Stimulated activated CD8-positive, alpha-beta memory T cell treated with anti-CD3 and anti-CD28 coated beads, Interleukin-4, amount 100 ng/mL, for 1 hour (primary cell): ENCODE data around the gene MBNL2.

Experiments
- DNase-seq, 2 donors: peaks; one replicate each; pipeline ENCODE4 v3.0.0-alpha.2; 2020; ENCODE audit warnings: low read depth in 2 of 2, low spot score in 1 of 2

MBNL2 gene

DNA sequence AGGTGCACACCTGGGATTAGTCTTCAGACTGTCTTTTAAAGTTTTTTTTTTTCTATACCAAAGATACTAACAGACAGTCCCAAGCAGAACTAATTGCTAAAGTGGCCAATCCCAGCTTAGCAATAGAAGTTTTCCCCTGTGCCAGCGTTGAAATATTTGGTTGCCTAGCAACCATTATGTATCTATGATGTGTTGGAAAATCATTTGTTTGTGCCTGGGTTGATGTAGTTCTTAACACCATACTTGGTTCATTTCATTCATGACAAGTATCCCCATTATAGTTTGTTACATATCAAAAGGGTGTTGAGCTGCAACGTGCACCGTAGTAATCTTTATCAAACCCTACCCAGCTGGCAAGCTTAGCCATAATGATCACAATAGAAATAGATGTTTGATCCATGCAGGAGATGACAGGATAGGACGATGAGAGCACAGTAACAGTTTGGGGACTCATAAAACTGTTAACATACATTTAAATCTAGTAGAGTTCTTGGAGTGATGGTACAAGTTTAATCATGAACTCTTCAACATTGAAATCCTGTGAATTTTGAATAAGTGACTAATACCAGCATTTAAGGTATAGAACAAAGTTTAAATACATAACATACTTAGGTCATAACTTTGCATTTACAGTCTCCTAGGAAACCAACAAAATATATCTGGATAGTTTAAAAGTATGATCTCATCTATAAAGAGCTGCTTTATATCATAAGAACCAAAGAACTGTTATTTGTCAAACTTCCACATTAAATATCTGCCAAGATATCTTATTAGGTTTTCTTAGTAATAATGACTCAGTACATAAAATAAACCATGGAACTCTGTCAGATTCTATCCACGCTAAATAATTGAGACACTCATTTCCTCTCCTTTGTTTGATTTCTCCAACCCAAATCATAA is 73.4 kb downstream of the MBNL2 start:
- DNase-seq: no peak

DNA sequence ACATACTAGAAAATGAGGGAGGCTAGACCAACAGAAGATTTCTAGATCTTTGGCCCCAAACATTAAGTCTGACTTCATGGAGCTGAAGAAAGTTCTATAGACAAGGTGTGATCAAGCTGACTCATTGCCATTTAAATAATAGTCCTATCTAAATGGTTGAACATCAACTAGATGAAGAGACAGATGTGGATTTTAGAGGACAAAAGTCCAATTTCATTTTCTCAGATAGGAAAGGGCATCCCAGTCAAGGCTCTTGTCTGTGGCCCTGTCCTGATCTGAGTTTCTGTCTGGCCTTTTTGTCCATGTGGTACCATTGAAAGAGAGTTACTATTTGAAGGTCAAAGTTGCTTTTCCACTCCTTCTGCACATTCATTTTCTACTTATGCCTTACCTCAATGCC is 74.6 kb downstream of the MBNL2 start:
- no peak for DNase-seq

DNA sequence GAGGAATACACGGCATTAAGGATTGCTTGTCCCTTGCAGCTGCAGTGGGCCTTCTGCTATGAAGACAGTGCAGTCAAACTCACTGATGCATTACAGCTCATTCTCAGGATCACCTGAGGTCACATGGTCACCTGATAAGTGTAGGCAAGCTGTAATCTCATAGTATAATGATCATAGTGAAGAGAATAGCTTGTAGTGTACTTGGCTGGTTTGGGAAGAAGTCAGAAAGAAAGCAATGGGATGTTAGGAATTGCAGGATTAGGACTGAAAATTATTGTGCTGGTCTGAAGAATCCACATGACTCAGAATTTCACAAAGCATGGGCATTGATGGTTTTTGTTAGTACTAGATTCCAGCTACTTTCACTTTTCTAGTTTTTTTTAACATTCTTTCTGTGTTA is 76.7 kb downstream of the MBNL2 start:
- no peak for DNase-seq

DNA sequence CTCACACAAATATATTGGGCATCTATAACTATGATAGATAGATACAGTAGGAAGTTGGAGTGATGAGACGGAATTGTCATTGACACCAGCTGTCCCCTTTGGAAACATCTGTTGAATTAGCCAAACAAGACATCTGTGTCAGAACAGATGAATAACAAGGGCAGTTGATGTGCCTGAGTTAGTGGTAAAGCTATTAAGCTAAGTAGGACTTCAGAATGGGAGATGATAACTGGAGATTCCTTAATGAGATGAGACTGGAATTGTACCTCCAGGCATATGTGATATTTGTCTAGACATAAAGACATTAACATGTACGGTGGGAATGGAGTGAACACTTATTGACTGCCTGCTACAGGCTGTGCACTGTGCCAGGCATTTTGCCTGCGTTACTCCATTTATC is 78.7 kb downstream of the MBNL2 start:
- no peak for DNase-seq

DNA sequence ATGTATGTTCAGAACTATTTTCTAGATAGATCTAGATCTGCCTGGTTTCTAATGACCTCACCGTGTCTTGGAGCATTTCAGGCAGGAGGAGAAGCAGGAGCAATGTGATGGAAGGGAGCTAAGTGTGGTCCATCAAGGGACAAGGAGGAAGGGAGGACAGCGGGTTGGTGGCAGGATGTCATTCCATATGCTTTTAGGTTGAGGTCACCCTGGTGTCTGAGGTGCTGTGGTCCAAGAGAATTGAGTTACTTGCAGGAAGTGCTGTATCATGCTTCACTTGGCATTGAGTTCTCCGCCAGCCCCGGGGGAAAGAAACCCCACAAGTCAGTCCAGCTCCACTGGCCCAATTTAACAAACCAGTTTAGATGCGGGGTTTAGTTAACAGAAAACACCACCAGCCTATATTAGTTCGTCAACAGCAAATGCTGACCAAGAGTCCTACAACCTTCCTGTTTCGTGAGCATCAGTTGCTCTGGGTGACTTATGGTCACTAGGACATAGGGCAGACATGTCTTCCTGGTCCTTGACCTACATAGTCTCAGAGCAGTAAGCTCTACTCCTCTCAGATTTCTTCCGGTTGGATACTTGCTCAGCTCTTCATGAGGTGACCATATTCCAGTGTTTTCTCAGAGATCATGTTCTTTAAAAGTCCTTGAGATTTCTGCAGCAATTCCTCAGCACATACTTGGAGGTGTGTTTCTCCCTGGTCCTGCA is 79.4 kb downstream of the MBNL2 start:
- no peak for DNase-seq

DNA sequence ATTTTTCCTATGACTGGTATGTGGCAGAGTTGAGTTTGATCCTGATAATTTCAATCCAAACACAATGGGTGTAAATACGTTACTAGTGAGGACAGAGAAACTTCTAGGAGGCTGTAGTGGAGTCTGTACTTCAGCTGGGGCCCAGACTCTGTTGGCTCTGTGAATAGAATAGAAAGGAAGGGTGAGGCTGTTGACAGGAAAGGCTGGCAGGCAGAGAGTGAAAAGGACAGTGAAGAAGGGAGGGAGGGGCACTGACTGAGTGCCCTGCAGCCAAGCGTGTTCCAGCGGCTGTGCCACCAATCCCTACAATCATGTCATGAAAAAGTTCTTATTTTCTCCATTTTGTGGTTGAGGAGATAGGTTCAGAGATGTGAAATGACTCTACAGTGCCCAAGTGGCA is 80.5 kb downstream of the MBNL2 start:
- no peak for DNase-seq

DNA sequence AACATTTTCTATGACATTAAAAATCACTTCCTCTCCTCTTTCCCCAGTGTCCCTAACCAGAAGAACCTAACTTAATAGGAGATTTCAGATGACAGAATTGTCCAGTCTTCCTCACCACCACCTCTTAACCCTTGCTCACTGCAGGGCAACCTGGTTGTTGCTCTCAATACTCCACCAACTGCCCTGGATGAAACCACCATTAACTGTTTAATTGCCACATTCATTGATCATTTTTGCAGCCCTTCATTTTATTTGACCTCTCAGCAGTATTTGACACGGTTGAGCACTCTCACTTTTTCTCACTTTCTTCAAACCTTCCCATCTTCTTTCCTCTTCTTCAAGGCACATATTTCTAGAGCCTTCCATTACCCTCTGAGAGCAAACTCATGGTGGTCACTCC is 84.0 kb downstream of the MBNL2 start:
- no peak for DNase-seq

DNA sequence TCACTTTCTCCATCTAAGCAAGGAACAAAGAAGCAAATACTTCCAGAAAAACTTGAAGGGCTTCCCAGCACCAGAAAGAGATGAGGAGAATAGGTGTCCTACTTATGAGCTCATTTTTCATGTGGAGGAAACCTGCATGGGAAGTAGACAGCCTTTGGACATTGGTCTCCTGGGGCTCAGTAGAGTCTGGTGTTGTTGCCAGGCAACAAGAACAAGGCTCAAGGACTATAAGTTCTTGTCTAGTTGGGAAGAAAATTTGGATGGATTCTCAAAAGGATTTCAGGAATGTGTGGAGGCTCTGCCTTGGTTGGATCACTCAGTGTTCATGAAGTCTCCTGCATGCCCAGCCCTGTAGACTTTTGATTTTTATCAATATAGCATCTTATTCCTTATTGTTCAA is 84.5 kb downstream of the MBNL2 start:
- no peak for DNase-seq

DNA sequence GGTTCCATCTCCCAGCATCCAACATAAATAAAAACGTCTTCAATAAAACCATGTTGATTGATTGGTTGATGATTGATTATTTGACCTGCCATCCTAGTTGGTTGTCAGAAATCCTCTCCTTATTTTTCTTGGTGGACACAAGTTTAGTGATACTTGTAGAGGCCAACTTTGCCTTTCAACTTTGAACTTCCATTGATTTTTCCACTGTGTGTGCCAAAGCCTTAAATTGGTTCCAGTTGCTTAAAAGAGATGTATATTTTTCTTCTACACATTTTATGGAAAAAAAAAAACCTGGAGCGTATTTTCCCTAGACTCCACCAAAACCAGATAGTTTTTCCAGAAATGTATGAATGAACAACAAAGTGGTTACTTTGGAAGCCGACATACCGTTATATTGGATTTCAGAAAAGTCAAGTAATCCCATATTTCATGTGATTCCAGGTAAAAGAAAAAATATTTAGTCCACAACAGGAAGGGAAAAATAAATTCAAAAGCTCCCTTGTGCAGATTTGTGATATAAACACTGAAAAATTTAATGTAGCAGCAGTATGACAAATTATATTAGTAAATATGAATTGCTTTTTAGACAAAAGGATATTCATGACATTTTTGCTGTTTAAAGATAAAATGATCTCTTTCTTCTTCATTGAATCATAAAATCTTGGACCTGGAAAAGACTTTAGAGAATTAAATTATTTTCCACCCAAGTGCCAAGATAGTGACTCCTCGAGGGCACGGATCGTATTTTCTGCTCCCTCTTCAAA is 85.2 kb downstream of the MBNL2 start:
- no peak for DNase-seq

DNA sequence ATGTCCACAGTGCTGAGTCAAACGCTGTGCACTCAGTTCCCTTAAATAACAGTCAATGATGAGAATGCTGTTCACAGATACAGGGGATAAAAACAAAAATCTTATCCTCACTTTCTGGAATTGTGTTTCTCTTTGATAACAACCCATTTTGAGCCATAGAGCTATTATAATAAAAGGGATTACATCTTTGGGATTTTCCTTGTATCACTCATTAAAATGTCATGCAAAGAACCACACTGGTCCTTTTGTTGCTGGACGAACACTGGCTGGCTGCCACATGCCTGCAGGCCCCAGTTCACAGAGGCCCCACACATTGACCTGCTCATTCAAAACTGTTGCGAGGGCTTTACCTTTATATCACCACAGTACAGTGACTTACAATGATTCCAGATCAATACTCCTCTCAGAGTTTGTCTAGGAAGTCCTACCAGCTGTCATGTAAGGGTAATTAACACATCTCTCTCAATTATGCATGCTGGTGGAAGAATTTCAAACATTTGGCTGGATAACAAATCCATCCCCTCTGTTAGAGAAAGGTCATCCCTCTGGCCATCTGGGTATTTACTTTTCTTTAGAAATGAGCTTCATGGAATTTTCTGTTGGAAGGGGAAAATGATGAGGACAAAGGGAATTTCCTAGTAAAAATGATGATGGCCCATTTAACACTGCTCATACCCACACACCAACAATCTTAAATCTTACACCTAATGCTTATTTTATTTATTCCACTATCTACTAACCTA is 85.9 kb downstream of the MBNL2 start:
- DNase-seq: no peak

DNA sequence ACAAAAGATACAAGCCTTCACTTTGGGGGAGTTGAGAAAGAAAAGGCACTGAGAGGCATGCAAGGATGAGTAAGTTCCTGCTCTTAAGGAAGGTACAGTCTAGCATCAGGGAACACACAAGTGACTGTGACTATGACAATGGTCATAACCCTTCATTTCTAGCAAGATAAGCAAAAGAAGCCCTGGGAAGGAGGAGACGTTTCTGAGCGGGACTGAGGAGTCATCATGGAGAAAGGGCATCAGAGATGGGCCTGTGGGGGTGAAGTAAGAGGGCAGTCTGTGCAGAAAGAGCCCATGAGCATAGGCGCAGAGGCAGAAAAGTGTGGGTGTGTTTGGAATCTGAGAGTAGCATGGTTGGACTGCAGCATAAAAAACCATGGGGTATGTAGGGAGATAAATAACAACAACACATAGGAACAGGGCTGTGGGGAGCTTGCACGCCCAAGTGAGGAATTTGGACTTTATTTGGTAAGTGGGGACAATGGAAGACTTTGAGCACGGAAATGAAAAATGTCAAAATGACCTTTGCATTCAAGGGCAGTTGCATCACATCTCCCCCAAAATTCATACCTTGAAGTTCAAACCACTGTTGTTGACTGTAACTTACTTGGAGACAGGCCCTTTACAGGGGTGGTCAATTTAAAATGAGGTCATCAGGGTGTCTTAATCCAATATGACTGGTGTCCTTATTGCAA is 86.7 kb downstream of the MBNL2 start:
- DNase-seq: no peak

DNA sequence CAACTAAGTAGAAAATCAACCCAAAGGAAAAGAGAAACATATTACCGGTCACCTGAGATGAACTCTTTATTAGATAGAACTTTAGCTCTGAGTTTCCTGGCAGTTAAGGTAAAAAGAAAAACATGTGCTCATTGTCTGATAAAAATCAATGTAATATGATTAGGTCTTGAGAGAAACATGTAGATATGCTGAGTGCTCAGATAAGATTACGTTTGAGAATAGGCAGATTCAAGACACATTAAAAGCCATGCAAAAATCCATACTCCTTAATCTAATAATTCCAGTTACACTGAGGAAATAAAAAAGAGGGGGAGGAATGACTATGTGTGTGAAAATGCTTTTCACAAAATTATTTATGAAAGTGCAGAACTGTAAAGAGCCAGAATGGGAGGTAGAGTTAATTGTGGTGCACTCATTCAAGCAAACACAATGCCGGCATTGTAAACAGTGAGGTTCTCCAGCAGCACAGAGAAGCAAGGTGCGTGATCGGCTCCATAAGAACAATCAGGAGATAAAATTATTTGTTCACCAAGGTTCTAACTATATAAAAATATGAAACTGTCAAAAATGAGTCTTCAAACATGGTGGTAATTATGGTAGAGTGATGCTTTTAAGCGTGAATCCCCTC is 88.8 kb downstream of the MBNL2 start:
- no peak for DNase-seq

DNA sequence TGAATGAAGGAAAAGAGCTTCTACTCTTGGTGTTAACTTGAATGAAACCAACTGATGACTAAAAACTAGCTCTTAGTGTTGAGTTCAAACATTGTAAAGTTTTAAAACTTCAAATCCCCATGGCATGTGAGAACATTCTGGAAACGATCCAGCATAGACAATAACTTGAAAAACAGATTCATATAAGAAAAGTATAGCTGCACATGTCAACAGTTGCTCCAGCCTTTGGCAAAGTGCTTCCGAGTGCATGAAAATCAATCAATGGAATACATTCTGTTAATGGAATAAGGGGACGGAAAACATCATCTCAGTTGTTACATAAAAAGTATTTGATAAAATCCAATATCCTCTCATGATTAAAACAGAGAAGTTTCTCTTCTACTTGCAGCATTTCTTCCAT is 89.8 kb downstream of the MBNL2 start:
- no peak for DNase-seq

DNA sequence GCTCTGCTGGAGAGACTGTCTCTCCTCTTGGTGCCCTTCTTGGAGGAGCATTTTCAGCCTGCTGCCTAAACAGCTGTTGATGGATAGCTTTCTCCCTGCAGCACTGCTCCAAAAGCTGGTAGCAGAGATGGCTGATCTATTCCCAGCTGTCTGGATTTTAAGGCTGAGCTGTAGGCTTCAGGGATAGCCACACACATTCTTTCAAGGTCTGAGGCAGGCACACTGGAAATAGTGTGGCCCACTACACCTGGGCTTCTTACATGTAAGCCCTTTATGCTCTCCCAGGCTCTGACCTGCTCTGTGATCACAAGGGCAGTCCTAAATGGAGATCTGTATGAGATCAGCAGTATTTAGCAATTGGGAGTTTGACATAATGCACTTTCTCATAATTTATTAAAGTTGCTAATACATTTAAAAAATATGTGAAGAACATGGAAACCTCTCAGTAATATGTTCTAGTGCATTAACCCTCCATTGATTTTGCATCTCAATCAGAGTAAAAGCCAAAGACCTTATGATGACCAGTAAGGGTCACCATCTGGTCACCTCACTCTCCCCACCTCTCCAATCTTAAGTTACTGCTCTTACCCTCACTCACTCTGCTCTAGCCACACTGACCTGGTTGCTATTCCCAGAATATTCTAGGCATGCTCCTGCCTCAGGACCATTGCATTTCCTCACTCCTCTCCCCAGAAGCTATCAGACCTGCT is 91.6 kb downstream of the MBNL2 start:
- no peak for DNase-seq

DNA sequence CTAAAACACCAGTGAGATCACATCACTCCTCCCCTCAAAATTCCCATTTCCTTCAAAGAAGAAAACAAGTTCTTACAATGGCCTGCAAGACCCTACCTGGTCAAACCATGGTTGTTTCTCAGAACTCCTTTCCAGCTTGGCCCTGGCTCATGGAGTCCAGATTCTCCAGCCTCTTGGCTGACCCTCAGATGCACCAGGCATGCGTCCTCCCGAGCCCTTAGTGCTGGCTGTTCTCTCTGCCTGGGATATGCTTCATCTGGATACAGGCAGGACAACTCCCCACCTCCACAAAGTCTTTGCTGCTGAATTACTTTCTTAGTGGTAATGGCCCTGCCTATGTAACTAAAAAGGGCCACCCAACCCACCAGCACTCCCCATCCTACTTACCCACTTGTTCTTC is 94.3 kb downstream of the MBNL2 start:
- no peak for DNase-seq

DNA sequence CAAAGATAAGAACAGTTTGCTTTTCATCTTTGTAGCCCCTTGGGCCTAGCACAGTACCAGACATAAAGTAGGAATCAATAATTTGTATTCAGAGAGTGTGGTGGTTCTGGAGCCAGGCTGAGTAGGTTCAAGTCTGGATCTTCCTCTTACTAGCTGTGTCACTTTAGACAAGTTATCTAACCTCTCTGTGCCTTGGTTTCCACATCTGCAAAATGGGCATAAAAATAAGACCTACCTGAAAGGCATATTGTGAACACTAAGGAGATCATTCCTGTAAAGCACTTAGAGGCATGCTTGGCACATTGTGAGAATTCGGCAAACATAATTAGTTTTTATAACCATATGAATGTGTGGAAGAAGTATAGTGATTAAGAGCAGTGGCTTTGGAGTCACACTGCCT is 95.8 kb downstream of the MBNL2 start:
- DNase-seq: no peak

DNA sequence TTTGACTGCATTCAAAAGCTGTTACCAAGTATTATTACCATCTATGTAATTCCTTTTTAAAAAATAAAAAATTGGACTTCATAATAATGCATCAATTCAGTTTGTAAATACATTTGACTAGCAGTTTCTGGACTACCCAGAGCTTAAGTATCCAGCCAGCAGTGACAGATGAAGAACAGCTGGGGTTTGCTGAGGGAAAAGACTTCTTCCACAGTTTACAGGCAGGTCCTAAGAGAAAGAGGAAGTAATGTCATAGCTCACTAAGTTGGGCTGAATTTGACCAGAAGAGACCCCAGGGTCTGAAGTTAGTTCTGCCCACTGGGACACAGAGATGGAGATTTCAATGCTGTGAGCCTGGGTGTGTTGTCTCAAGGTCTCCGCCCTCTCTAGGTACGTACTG is 96.4 kb downstream of the MBNL2 start:
- no peak for DNase-seq

DNA sequence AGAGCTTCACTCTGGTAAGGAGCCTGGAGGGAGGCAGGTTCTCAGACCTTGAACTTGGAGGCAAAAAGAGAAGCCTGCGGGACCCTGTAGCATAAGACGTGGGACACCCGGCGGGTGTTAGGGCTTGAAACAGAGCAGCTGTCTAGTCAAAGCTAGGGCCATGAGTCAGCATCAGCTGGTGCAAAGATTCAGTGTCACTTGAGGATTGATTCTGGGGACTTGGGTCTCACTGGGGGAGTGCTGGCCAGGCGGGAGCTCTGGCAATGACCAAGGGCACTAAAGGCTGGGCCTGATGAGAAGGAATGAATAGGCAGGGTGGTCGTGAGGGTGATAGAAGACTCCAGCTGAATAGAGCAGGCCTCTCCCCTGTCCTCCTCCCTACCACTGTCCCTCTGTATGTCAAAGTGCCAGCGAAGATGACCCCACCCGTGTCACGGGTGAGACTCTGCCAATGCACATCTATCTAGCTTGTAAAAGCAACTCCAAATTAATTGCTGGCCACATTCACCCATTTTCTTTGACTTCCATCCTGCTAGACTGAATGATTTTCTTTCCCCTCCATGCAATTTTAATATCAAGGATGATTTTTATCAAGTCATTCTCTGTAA is 97.1 kb downstream of the MBNL2 start:
- DNase-seq: no peak

DNA sequence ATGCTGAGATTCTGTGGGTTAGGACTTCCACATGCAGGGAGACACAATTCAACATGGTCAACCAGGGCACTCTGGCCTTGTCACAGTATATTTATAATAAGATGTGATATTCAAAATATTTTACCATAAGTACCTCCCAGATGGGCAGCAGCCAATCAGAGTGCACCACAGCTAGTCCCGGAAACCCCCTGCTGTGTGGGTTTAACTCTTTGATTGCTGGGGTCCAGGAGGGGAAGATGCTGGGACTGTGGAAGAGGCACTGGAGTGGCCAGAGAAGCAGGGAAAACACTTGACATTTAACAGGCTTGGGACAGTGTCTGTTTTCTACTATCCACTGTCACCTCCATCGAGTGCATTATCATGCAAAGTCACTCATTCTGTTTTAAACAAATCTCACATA is 99.0 kb downstream of the MBNL2 start:
- no peak for DNase-seq
